ENCODE data around the gene PLA2G4B.
A peak's percentile ranks its signal among the peaks of the same experiment; 100 is the strongest.

PLA2G4B gene

GRCh38 chr15:41804916-41805666 is 33.6 kb upstream of the PLA2G4B start:
- Histone ChIP-seq H3K9ac (ENCODE audit: low read depth, low read length, poor library complexity, severe bottlenecking) (peak overlapping the region; percentile 50), H3K4me2 (ENCODE audit: low read depth, low read length, poor library complexity, severe bottlenecking) (no peak overlapping the region)

GRCh38 chr15:41805711-41806110 is 32.9 kb upstream of the PLA2G4B start:
- Histone ChIP-seq H3K79me2 (ENCODE audit: insufficient read depth, low read length) (no peaks in the 10 kb centered on the region), H3K9ac (ENCODE audit: low read depth, low read length, poor library complexity, severe bottlenecking) (no peak overlapping the region), H3K9me3 (ENCODE audit: insufficient read depth, low read depth, low read length) (no peaks in the 10 kb centered on the region), H3K9me2 (replicated peaks; ENCODE audit: low read depth, low read length) (no peaks in the 10 kb centered on the region), H3K27me3 (ENCODE audit: insufficient read depth, low read length, poor library complexity, severe bottlenecking) (no peaks in the 10 kb centered on the region), H3K4me2 (ENCODE audit: low read depth, low read length, poor library complexity, severe bottlenecking) (no peak overlapping the region), H4K20me1 (ENCODE audit: insufficient read depth, low read length, poor library complexity, severe bottlenecking) (no peaks in the 10 kb centered on the region), H2AFZ (ENCODE audit: low read length) (no peak overlapping the region), H3K4me3 (ENCODE audit: low read length, poor library complexity, severe bottlenecking) (no peak overlapping the region), H3K4me1 (ENCODE audit: insufficient read depth, low read length, poor library complexity, severe bottlenecking) (peaks cover 13% of the 10 kb centered on the region), H3F3A (ENCODE audit: low read depth) (no peaks in the 10 kb centered on the region), H3K36me3 (ENCODE audit: insufficient read depth, low read length) (peaks cover 20% of the 10 kb centered on the region; the same call in 1 of the 2 replicates)
- TF ChIP-seq CTCF (conservative IDR thresholded peaks at IDR 0.05; ENCODE audit: low read length), result no peak
- TF ChIP-seq EZH2phosphoT487 (IDR thresholded peaks at IDR 0.05; ENCODE audit: borderline replicate concordance), result no peak

More at GRCh38 chr15:41804916-41805666, 33.6 kb upstream of the PLA2G4B start:
- Histone ChIP-seq H3K9me3 (ENCODE audit: insufficient read depth, low read depth, low read length) (no peaks in the 10 kb centered on the region), H4K20me1 (ENCODE audit: insufficient read depth, low read length, poor library complexity, severe bottlenecking) (no peaks in the 10 kb centered on the region), H3K36me3 (ENCODE audit: insufficient read depth, low read length) (peaks cover 26% of the 10 kb centered on the region; the same call in 1 of the 2 replicates), H3K79me2 (ENCODE audit: insufficient read depth, low read length) (no peaks in the 10 kb centered on the region), H2AFZ (ENCODE audit: low read length) (no peak overlapping the region), H3K4me1 (ENCODE audit: insufficient read depth, low read length, poor library complexity, severe bottlenecking) (peaks cover 13% of the 10 kb centered on the region), H3K9me2 (replicated peaks; ENCODE audit: low read depth, low read length) (no peaks in the 10 kb centered on the region), H3K27me3 (ENCODE audit: insufficient read depth, low read length, poor library complexity, severe bottlenecking) (no peaks in the 10 kb centered on the region), H3K4me3 (ENCODE audit: low read length, poor library complexity, severe bottlenecking) (no peak overlapping the region), H3F3A (ENCODE audit: low read depth) (no peaks in the 10 kb centered on the region)
- TF ChIP-seq EZH2phosphoT487 (IDR thresholded peaks at IDR 0.05; ENCODE audit: borderline replicate concordance) (no peak), CTCF (conservative IDR thresholded peaks at IDR 0.05; ENCODE audit: low read length) (no peak)

- H3K4me1 ChIP-seq (ENCODE audit: insufficient read depth, low read length, poor library complexity, severe bottlenecking), result peaks cover 13% of the 10 kb centered on the region
- H3K9me2 ChIP-seq (replicated peaks; ENCODE audit: low read depth, low read length), result no peaks in the 10 kb centered on the region
- no peaks in the 10 kb centered on the region for H3K79me2 ChIP-seq (ENCODE audit: insufficient read depth, low read length)
- H3K4me2 ChIP-seq (ENCODE audit: low read depth, low read length, poor library complexity, severe bottlenecking), result no peak overlapping the region
- H3K27me3 ChIP-seq (ENCODE audit: insufficient read depth, low read length, poor library complexity, severe bottlenecking), result no peaks in the 10 kb centered on the region
- H3K4me3 ChIP-seq (ENCODE audit: low read length, poor library complexity, severe bottlenecking), result no peak overlapping the region
- H3K9ac ChIP-seq (ENCODE audit: low read depth, low read length, poor library complexity, severe bottlenecking), result no peak overlapping the region
- H2AFZ ChIP-seq (ENCODE audit: low read length), result no peak overlapping the region
- TF ChIP-seq EZH2phosphoT487 (IDR thresholded peaks at IDR 0.05; ENCODE audit: borderline replicate concordance) (no peak), CTCF (conservative IDR thresholded peaks at IDR 0.05; ENCODE audit: low read length) (peak; percentile 52)
- H4K20me1 ChIP-seq (ENCODE audit: insufficient read depth, low read length, poor library complexity, severe bottlenecking), result no peaks in the 10 kb centered on the region
- H3K9me3 ChIP-seq (ENCODE audit: insufficient read depth, low read depth, low read length), result no peaks in the 10 kb centered on the region
- H3F3A ChIP-seq (ENCODE audit: low read depth), result no peaks in the 10 kb centered on the region
- H3K36me3 ChIP-seq (ENCODE audit: insufficient read depth, low read length), result peaks cover 12% of the 10 kb centered on the region; the same call in 1 of the 2 replicates
Observed at GRCh38 chr15:41806291-41807181, 32.1 kb upstream of the PLA2G4B start.
